Cerebellar nuclear complex (tissue), 1 donor: ENCODE results near the gene CCM2.

ENCODE experiments used
- DNase-seq, 2 experiments: peaks; one replicate each; lab custom pipeline; 2025; lab: John Stamatoyannopoulos, UW

CCM2 gene

GRCh38 chr7:44969049-44969700 is 30.8 kb upstream of the CCM2 start:
- DNase-seq, result no peak

GRCh38 chr7:44969701-44970522 is 30.1 kb upstream of the CCM2 start:
- no peak for DNase-seq

GRCh38 chr7:44970523-44971051 is 29.4 kb upstream of the CCM2 start:
- no peak for DNase-seq

DNA sequence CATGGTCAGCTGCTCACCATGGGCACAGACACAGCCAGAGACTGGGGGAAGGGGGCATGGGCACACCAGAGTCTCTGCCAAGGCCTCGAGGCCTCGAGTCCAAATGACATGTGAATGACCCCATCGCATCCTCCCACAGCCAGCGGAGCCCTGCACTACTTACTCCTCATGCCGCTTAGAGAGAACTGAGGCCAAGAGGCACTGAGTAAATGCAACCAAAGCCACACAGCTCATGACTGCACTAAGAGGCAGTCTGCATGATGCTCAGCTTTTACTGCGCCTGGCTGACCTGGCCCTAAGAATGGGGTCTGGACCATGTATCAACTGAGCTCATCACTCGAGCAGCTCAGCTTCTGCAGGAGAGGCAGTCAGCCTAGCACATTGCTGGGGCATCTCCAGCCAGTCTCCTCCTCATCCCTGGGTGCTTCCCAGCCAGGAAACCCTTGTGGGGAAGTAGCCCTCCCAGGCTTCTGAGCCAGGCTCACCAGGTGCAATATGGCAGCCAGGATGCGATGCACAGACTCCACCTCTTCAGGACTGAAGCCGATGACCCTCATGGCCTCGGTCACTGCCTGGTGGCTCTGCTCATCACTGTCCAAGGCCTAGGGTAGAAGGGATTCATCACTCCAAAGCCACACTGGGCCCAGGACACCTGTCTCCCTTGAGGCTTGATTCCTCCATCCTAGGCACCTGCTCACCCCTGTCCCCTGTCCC is 28.7 kb upstream of the CCM2 start:
- no peak for DNase-seq

- DNase-seq, result no peak
These were observed 28.0 kb upstream of the CCM2 start for GRCh38 chr7:44971902-44972441.

GRCh38 chr7:44972562-44972961 is 27.4 kb upstream of the CCM2 start:
- no peak for DNase-seq

DNA sequence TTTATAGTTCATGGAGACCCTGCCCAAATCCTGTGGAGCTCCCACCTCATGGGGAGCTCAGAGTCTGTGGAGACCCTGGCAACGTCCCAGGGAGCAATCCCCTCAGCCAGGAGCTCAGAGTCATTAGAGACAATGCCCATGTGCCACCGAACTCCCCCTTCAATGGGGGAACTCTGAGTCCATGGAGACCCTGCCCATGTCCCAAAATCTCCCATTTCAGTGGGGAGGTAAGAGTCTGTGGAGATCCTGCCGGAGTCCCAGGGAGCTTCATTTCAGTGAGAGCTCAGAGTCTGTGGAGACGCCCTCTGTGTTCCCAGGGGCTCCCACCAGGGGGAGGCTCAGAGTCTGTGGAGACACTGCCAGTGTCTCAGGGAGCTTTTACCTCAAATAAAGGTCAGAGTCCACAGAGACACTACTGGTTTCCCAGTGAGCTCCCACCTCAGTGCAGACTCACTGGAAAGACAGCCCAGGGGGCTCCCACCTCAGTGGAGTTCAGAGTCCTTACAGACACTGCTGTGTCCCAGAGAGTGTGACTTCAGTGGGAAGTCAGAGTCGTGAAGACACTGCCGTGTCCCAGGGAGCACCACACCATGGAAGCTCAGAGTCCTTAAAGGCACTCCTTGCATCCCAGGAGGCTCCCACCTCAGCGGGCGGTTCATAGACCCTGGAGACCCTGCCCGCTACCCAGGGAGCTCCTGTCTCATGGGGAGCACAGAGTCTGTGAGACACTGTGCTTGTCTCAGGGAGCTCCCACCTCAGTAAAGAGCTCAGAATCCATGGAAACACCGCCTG is 26.2 kb upstream of the CCM2 start:
- DNase-seq, result no peak

GRCh38 chr7:44974549-44974948 is 25.5 kb upstream of the CCM2 start:
- DNase-seq, result no peak

GRCh38 chr7:44975331-44976039 is 24.5 kb upstream of the CCM2 start:
- no peak for DNase-seq

DNA sequence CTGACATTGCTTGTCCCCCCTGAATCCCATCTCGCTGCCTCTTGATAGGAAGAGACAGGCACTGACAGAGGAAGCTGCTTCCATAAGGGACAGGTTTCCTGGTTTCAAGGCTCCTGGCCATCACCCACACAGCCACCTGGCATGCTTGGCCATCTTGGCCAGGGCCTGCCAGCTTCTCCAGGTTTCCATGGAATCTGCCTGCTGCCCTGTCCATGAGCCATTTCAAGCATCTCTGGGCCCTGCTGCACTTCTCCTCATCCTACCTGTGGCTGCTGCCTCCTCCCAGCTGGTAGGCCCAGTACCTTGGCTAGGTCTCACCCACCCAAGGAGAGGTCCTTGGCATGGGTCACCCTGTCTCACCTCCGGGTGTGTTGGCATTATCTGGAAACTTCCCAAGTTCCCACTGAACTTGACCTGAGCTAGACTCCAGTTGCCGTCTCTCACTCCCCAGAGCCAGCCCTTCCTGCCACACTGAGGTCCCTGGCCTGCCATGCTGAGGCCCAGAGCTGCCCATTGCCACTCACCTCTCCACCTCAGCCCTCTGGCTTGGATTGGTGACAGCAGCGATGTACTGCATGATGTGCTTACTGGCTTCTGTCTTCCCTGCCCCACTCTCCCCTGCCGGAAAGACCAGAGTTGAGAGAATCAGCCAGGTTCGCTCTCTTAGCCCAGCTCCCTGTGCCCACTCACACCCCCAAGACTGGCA is 23.8 kb upstream of the CCM2 start:
- peak; percentile 32 to 56 for DNase-seq

GRCh38 chr7:44976746-44977196 is 23.2 kb upstream of the CCM2 start:
- DNase-seq, result no peak

- no peak for DNase-seq
These were observed 22.6 kb upstream of the CCM2 start for GRCh38 chr7:44977304-44977958.

DNA sequence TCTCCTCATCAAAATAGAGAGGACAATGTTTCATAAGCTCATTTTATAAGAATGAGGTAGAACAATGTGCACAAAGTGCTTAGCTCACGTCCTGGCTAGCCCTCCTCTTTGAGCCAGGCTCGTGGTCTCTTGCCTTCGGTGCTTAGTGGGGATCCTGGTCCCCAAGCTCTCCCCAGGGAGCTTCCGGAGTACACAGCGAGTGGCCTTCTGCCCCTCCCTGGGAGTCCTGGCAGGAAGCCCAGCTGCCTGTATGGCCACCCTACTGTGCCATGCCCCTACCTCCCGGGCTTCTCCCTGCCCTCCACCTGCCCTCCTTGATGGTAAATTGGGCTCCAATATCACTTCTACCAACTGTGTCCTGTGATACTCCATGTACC is 22.1 kb upstream of the CCM2 start:
- no peak for DNase-seq

DNA sequence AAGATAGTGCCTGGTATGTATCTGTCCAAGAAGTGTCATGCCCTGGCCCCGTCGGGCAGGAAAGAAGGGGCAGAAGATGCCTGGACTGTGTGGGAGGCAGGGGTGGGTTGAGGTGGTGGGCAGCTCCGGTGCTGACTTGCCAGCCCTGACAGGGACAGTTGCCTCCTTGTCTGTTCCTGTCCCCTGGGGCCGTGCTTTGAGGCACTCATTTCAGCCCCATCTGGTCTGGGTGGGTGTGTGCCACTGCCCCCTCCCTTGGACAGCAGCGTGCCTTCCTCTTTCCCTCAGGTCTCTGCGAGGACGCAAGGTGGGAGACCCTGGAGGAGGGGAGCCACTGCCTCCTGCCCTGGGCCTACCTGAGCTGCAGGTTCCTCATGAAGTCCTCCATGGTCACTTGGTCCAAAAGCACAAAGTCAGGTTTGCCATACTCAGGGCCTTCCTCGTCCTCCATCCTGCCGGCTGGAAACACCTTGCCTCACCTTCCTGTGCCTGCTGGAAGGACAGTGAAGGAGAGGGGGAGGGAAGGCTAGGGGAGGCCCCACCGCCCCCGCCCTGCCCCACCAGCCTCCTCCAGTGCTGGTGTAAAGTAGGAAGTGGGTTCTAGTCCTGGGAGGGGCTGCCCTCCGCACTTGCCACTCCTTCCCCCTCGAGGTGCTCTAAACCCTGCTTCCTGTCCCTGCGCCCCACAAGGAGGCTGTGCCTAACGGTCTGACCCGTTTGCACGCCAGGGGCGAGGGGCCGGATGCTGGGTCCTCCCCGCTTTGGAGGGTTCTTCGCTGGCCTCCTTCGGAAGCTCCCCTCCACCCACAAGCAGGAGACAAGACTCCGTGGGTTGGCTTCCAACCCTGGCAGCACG is 21.3 kb upstream of the CCM2 start, which contains the start of gene MYO1G:
TSS of gene MYO1G (minus strand) at position 505 of the 856 bp plus-strand sequence. CDS start at position 451, 54 bp downstream.
- DNase-seq, result no peak

DNA sequence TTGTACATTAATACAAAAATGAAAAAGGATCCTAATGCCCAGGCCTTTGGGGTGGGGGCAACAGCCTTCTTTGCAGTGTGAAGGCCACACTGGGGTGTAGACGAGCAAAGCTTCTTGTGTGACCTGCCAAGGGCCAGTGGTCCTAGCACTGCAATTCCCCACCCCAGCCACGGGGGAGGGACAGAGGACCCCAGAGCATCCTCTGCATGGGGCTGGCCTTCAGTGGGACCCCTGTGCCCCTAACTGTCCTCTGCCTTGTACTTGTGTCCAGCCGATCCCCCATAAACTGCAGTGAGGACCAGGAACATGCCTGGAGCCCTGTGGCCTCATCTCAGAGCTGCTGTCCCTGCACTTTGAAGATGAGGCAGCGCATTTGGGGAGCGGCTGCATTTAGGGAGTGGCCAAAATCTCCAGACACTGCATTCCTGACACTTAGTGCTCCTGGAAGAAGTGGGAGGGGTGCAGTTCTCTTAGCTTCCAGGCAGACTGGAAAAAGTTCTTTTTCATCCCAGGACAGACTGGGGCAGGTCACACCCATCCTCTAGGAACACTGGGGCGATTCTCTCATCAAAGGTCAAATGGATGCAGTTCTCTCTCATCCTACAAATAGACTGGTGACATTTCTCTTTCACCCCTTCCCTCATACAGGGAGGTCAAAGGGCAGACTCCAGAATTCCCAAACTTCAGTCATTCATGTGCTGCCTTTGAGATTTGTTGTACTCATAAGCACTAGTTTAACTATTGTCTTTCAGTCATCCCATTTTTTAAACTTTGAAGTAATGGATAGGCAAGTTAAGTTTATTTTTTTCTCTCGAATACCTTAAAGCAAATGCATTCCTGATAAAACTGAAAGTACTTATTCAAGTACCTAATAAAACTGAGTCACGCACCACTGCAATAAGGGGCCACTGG is 20.3 kb upstream of the CCM2 start:
- no peak for DNase-seq

- no peak for DNase-seq
These were observed 19.5 kb upstream of the CCM2 start for GRCh38 chr7:44980393-44981034.
